ENCODE measurements around the gene TMX4. TPM values are rescaled to one million over a fixed set of nuclear protein-coding genes. Genes with fewer than 3 reads are reported as not detected.

Gene TMX4
- total RNA-seq: 10 to 100 TPM; 63.4 to 93.8 (median 76.4) TPM
- polyA plus RNA-seq: 10 to 100 TPM in 1 of 3 donors, 1 to 10 TPM in 2; 3.0 to 15.5 (median 5.4) TPM

- WGBS, 2 donors: 0% methylated on average over 83 of the region's 83 CpGs
- H3K36me3 ChIP-seq: no peaks in the 10 kb centered on the region
- H3K4me3 ChIP-seq: peak within 1 kb of the TSS; percentile 64 to 97 (median 80)
- no peaks in the 10 kb centered on the region for H3K9me3 ChIP-seq
- DNase-seq: peak; percentile 99
- H3K4me1 ChIP-seq: peaks cover 0 to 45% (median 37%) of the 10 kb centered on the region in 4 donors
- peak within 1 kb of the TSS; percentile 95 to 100 (median 99) for H3K27ac ChIP-seq
- H3K27me3 ChIP-seq: no peaks in the 10 kb centered on the region
- TF ChIP-seq POLR2AphosphoS5 (IDR thresholded peaks at IDR 0.05) (peak; percentile 96 to 98 (median 98)), POLR2A (IDR thresholded peaks at IDR 0.05) (peak; percentile 84 to 89), EP300 (IDR thresholded peaks at IDR 0.05) (peak in 2 of 4 donors; percentile 27 to 76), CTCF (IDR thresholded peaks at IDR 0.05) (peak; percentile 17 to 59 (median 46))
- intact Hi-C loops (cut with DNase I): loop anchor here (10.0 kb wide), 1 partner anchor 85 kb away; no protein-coding TSS in a partner anchor
These were observed at the start of gene TMX4 for GRCh38 chr20:8019246-8019997. TSS of gene TMX4 (minus strand) at chr20:8019761. CDS start at chr20:8019613, 148 bp downstream.

GRCh38 chr20:8067082-8067481 is 47.5 kb upstream of the TMX4 start:
- intact Hi-C loops (cut with DNase I): no loop called here

GRCh38 chr20:8066662-8067061 is 47.1 kb upstream of the TMX4 start:
- intact Hi-C loops (cut with DNase I): no loop called here
- peaks cover 0 to 20% (median 14%) of the 10 kb centered on the region in 4 donors for H3K4me1 ChIP-seq
- no peaks in the 10 kb centered on the region for H3K27me3 ChIP-seq
- 82 to 86% methylated on average over 2 of the region's 2 CpGs for WGBS, 2 donors
- H3K27ac ChIP-seq: no peak overlapping the region
- H3K36me3 ChIP-seq: no peaks in the 10 kb centered on the region
- no peak overlapping the region for H3K4me3 ChIP-seq
- H3K9me3 ChIP-seq: no peaks in the 10 kb centered on the region
- DNase-seq: no peak
- TF ChIP-seq POLR2AphosphoS5 (IDR thresholded peaks at IDR 0.05): no peak
- TF ChIP-seq EP300 (IDR thresholded peaks at IDR 0.05): no peak
- TF ChIP-seq CTCF (IDR thresholded peaks at IDR 0.05): no peak
- TF ChIP-seq POLR2A (IDR thresholded peaks at IDR 0.05): no peak

More at GRCh38 chr20:8067082-8067481, 47.5 kb upstream of the TMX4 start:
- 85 to 90% methylated on average over 5 of the region's 5 CpGs for WGBS, 2 donors
- no peak overlapping the region for H3K4me3 ChIP-seq
- no peak overlapping the region for H3K27ac ChIP-seq
- peaks cover 0 to 16% (median 10%) of the 10 kb centered on the region in 4 donors for H3K4me1 ChIP-seq
- H3K27me3 ChIP-seq: no peaks in the 10 kb centered on the region
- DNase-seq: no peak
- H3K36me3 ChIP-seq: no peaks in the 10 kb centered on the region
- no peaks in the 10 kb centered on the region for H3K9me3 ChIP-seq
- TF ChIP-seq EP300 (IDR thresholded peaks at IDR 0.05) (no peak), POLR2AphosphoS5 (IDR thresholded peaks at IDR 0.05) (no peak), CTCF (IDR thresholded peaks at IDR 0.05) (no peak), POLR2A (IDR thresholded peaks at IDR 0.05) (no peak)

GRCh38 chr20:8065691-8066090 is 46.1 kb upstream of the TMX4 start:
- peaks cover 0 to 30% (median 23%) of the 10 kb centered on the region in 4 donors for H3K4me1 ChIP-seq
- H3K36me3 ChIP-seq: no peaks in the 10 kb centered on the region
- no peak overlapping the region for H3K27ac ChIP-seq
- H3K4me3 ChIP-seq: no peak overlapping the region
- WGBS, 2 donors: 74 to 92% methylated on average over 2 of the region's 2 CpGs
- DNase-seq: no peak
- no peak for TF ChIP-seq EP300 (IDR thresholded peaks at IDR 0.05)
- no peak for TF ChIP-seq POLR2AphosphoS5 (IDR thresholded peaks at IDR 0.05)
- TF ChIP-seq CTCF (IDR thresholded peaks at IDR 0.05): no peak
- no peak for TF ChIP-seq POLR2A (IDR thresholded peaks at IDR 0.05)
- H3K27me3 ChIP-seq: no peaks in the 10 kb centered on the region
- no peaks in the 10 kb centered on the region for H3K9me3 ChIP-seq
- intact Hi-C loops (cut with DNase I): no loop called here
